Activated naive CD4-positive, alpha-beta T cell (primary cell): ENCODE measurements around the gene IFT81.
"Not testable (repeated sequence)": the region's sequence is repeated elsewhere in the genome, so short reads cannot be mapped to it uniquely, and the experiment has no call there.

Experiments used
- DNase-seq, 4 experiments: peaks; one replicate each; lab custom pipeline; 2025; lab: John Stamatoyannopoulos, UW

IFT81 gene, protein sequence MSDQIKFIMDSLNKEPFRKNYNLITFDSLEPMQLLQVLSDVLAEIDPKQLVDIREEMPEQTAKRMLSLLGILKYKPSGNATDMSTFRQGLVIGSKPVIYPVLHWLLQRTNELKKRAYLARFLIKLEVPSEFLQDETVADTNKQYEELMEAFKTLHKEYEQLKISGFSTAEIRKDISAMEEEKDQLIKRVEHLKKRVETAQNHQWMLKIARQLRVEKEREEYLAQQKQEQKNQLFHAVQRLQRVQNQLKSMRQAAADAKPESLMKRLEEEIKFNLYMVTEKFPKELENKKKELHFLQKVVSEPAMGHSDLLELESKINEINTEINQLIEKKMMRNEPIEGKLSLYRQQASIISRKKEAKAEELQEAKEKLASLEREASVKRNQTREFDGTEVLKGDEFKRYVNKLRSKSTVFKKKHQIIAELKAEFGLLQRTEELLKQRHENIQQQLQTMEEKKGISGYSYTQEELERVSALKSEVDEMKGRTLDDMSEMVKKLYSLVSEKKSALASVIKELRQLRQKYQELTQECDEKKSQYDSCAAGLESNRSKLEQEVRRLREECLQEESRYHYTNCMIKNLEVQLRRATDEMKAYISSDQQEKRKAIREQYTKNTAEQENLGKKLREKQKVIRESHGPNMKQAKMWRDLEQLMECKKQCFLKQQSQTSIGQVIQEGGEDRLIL

GRCh38 chr12:110124269-110124995 lies at the start of gene IFT81:
TSS of gene IFT81 (plus strand) at chr12:110124357. CDS start at chr12:110127381, 3,024 bp downstream.
- DNase-seq = peak; percentile 90 to 97 (median 94)

DNA sequence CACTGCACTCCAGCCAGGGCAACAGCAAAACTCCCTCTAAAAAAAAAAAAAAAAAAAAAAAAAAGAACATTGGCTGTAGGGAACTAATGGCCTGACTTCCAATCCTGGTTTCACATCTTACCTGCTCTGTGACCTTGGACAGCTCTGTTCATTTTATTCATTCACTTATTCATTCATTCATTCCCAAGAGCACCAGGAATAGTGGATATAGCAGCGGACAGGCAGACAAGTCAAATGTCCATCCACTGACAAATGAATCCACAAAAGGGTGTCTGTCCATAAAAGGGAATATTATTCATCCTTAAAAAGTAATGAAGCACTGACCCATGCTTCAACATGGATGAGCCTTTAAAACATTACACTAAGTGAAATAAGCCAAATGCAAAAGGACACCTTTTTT lies 48.3 kb upstream of the IFT81 start:
- no peak for DNase-seq

GRCh38 chr12:110077800-110078199 lies 46.4 kb upstream of the IFT81 start:
- no peak for DNase-seq

- DNase-seq = peak; percentile 12 to 53 (median 36)
These were observed 44.4 kb upstream of the IFT81 start for GRCh38 chr12:110079477-110080400.

GRCh38 chr12:110080410-110080809 lies 43.7 kb upstream of the IFT81 start:
- no peak for DNase-seq

DNA sequence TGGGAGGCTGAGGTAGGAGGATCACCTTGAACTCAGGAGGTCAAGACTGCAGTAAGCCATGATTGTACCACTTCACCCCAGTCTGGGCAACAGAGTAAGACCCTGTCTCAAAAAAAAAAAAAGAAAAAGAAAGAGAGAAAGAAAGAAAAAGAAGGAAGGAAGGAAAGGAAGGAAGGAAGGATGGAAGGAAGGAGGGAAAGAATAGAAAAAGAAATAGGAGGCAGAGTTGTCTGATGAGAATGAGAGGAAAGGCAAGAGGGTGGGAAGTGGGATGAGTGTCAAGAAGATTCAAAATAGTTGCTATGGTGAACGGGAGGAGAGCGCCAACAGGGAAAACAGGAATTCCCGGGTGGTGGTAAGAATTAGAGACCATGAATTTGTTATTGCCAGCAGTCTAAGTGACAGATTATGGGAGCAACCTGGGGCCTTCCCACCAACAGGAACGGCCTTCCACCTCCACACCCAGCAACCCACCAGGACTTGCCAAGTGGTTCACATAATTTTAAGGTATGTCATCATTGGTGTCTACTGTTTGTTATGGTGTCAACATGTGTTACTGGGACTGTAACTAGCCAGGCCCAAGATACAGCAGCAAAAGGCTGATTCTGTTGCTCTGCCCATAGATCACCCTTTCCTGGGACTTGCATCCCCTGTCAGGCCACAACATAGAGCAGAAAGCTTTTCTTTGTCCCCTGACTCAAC lies 39.7 kb upstream of the IFT81 start:
- DNase-seq = no peak

- not testable (repeated sequence) for DNase-seq
These were observed 35.9 kb upstream of the IFT81 start for GRCh38 chr12:110088216-110088615.

- no peak for DNase-seq
These were observed 35.2 kb upstream of the IFT81 start for GRCh38 chr12:110088936-110089335.

GRCh38 chr12:110090266-110091135 lies 33.7 kb upstream of the IFT81 start:
- no peak for DNase-seq

DNA sequence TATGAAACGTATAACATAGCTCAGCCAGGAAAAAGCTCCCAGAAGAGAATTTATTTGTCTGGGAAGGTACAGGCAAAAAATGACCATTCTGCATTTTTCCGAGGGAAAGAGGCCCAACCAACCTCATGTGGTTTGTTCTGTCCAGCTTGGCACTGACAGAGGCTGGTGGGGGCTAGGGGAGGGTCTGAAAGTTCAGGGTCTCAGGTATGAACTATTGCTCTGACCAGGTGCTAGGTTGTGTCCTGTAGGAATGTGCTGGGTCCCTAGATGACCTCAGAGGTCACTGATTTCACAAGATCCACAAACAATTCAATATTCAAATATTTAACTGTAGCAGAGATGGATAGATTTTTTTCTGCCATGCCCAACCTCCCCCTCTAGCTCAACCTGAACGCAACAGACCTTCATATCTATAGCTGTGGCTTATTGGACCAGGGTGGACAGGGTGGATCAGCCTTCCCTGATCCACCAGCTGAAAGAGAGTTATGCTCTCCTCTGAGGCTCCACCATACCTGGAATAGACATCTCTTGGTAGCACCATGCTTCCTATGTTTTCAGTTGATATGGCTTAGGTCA lies 32.9 kb upstream of the IFT81 start:
- DNase-seq = no peak

GRCh38 chr12:110093631-110094311 lies 30.4 kb upstream of the IFT81 start:
- no peak for DNase-seq

DNA sequence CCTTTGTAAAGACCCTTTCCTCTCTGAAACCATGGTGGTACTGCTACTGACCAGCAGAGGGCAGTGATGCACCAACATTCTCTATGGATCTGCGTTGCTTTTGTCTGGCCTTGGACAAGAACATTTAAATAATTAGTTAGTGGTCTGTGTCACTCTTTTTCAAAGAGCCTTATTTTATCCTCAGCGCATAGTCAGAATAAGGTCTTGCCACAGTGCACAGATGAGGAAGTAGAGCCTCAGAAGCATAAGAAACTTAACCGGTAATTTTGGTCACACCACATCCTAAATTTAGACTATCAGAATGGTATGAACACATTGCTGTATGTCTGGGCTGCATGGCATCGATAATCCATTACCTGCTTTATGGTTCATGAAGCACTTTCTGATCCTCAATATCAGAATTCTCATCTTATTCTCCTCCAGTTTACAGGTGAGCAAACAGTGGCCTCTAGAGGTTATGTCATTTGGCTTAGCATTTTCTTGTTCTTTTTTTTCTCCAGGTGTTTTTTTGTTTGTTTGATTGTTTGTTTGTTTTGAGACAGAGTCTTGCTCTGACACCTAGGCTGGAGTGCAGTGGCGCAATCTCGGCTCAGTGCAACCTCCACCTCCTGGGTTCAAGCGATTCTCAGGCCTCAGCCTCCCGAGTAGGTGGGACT lies 23.7 kb upstream of the IFT81 start:
- DNase-seq = peak in 3 of 4 experiments; percentile 4 to 41 (median 40)

DNA sequence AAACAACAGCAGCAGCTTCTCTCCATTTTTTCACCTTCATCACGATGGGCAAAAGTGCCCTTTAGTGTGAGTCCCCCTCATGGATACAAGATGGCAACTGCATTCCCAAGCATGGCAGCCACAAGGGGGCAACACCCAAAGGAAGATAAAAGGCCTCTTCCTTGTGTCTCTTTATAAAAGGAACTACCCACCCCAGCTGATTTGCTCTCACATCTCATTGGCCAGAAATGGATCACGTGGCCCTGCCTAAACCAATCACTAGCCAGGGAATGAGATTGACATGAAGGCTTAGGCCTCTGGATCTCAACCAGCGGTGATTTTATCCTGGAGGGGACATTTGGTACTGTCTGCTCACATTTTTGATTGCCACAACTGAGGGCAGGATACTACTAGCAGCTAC lies 21.9 kb upstream of the IFT81 start:
- no peak for DNase-seq

- no peak for DNase-seq
These were observed 19.7 kb upstream of the IFT81 start for GRCh38 chr12:110104188-110105094.

DNA sequence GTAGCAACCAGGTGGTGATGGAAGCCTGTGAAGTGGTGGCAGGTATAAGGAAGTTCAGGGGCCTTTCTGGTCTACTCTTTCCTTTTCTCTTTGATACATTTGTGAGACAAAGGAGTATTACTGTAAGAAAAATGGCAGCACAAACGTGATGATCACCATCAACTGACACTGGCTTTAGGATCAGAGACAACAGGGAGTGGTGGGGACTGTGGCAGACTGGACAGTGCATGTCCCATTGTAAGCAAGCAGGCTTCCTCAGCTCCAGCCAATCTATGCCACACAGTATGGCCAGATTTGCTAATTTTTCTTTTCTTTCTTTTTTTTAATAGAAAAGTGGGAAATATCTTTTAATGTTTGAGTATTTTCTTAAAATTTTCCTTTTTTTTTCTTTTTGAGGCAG lies 19.0 kb upstream of the IFT81 start:
- no peak for DNase-seq

DNA sequence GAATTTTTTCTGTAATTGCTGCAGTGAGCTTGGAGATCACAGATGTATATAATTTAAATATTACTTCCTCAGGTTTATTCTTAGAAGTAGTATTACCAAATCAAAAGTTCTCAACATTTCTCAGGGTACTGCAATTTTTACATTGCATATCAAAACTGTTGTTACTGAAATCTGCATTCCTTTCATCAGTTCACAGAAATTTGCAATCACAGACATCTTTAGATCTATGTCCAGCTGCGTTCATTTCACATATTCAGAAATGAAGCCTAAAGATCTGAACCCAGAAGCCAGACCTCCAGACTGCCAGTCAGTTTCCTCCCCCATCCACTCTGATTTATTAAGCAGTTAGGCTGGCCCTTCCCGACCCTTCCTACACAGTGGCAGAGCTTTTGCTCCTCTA lies 18.2 kb upstream of the IFT81 start:
- no peak for DNase-seq
